K562 (cell line): Measurements from ENCODE around the gene SGK1. TPM values are rescaled to one million over a fixed set of nuclear protein-coding genes. Genes with fewer than 3 reads are reported as not detected.

Source experiments
- ATAC-seq: fragments of 200-7000 bp; cut with Tn5 transposase; 3 replicates; pipeline ENCODE4 v1.9.1; 2020; ENCODE audit warnings: moderate library complexity
- BruUV-seq: library from RNA; stranded (reverse); fragments of 400-500 nt; replicated peaks from 2 replicates; lab custom pipeline; 2021; lab: Mats Ljungman, UMichigan
- CTCF ChIA-PET: fragments of 300-600 bp; formaldehyde crosslinking; extraction: SDS; loops from one replicate; lab custom pipeline; 2021; ENCODE audit warnings: low intra/inter-chr PET ratio; lab: Yijun Ruan, JAX
- POLR2A ChIA-PET: fragments of 300-600, 350-650 bp; sonication (Branson Sonifier 250); formaldehyde crosslinking; extraction: SDS; loops from one replicate; lab custom pipeline; 2021; ENCODE audit warnings: antibody characterized with exemption, inconsistent platforms; lab: Yijun Ruan, JAX
- DNase-seq, 4 experiments: peaks; one replicate each; pipeline versions ENCODE4 v3.0.0 to v3.0.0-alpha.2; 2011 to 2018; ENCODE audit warnings: low spot score in 3 of 4, mixed read lengths in 3 of 4; ENCODE audit errors: extremely low read depth in 1 of 4
- FAIRE-seq: peaks from 2 replicates; lab custom pipeline; 2011; peaks lifted over from hg19 to GRCh38; lab: Jason Lieb, UNC
- H2AFZ ChIP-seq: 2 replicates; pipeline ENCODE4 v1.6.0; 2011; ENCODE audit warnings: low read depth, low read length, control low read depth, inconsistent platforms
- H3K27ac ChIP-seq: fragments of 200-600 bp; 3 replicates; pipeline ENCODE4 v1.8.0; 2011; ENCODE audit warnings: low read depth, mild to moderate bottlenecking, control low read depth, inconsistent platforms, low read length, moderate library complexity, mixed read lengths; ENCODE audit errors: extremely low read depth
- H3K27me3 ChIP-seq, 2 experiments: fragments of 300-600 bp in 1 of 2; 2 replicates in 1 of 2; 3 replicates in 1 of 2; pipeline versions ENCODE4 v1.6.0 to v1.8.0; 2011; ENCODE audit warnings: inconsistent platforms in 2 of 2, low read length in 2 of 2, mild to moderate bottlenecking in 1 of 2, mixed read lengths in 1 of 2, moderate library complexity in 1 of 2; ENCODE audit not compliant: control insufficient read depth in 2 of 2, insufficient read depth in 2 of 2
- H3K36me3 ChIP-seq: fragments of 300-600 bp; 3 replicates; pipeline ENCODE4 v1.8.0; 2011; ENCODE audit warnings: mild to moderate bottlenecking, low read length, inconsistent platforms; ENCODE audit not compliant: control insufficient read depth, insufficient read depth
- H3K4me1 ChIP-seq, 2 experiments: fragments of 200-600 bp in 1 of 2; replicated peaks in 1 of 2; 2 replicates in 1 of 2; 3 replicates in 1 of 2; pipeline versions ENCODE4 v1.5.1 to v1.8.0; 2011; ENCODE audit warnings: inconsistent platforms in 2 of 2, low read length in 2 of 2, mild to moderate bottlenecking in 1 of 2, mixed read lengths in 1 of 2, moderate library complexity in 1 of 2; ENCODE audit not compliant: control insufficient read depth in 2 of 2, insufficient read depth in 2 of 2
- H3K4me2 ChIP-seq: 2 replicates; pipeline ENCODE4 v1.6.1; 2011; ENCODE audit warnings: low read length, control low read depth, inconsistent platforms, mixed read lengths; ENCODE audit not compliant: insufficient read depth
- H3K4me3 ChIP-seq: fragments of 200-600 bp; sonication (generic), shearing (Covaris generic); 2 replicates; pipeline ENCODE4 v1.5.1; 2016; ENCODE audit warnings: control low read depth, inconsistent platforms
- H3K79me2 ChIP-seq: fragments of 200-600 bp; 3 replicates; pipeline ENCODE4 v1.8.0; 2011; ENCODE audit warnings: low read length, inconsistent platforms; ENCODE audit not compliant: control insufficient read depth, insufficient read depth
- H3K9ac ChIP-seq, 2 experiments: 2 replicates each; pipeline versions ENCODE4 v1.6.0 to v1.6.1; 2011; ENCODE audit warnings: low read depth in 2 of 2, low read length in 2 of 2, control low read depth in 1 of 2, inconsistent platforms in 1 of 2, mild to moderate bottlenecking in 1 of 2, mixed read lengths in 1 of 2; ENCODE audit not compliant: insufficient read depth in 1 of 2
- H3K9me1 ChIP-seq: one replicate; pipeline ENCODE4 v1.6.0; 2011; ENCODE audit warnings: inconsistent platforms, mild to moderate bottlenecking, low read length, moderate library complexity; ENCODE audit not compliant: control insufficient read depth, insufficient read depth
- H3K9me3 ChIP-seq: replicated peaks from 2 replicates; pipeline ENCODE4 v1.5.1; 2011; ENCODE audit warnings: low read depth, low read length, inconsistent platforms; ENCODE audit not compliant: control insufficient read depth, insufficient read depth
- H4K20me1 ChIP-seq: replicated peaks from 2 replicates; pipeline ENCODE4 v1.6.1; 2011; ENCODE audit warnings: low read length, inconsistent platforms, mixed read lengths; ENCODE audit not compliant: control insufficient read depth, insufficient read depth
- ARID1B ChIP-seq: fragments of 450-650 bp; IDR thresholded peaks from 2 replicates; pipeline ENCODE4 v1.6.1; 2016; ENCODE audit warnings: antibody characterized with exemption, mild to moderate bottlenecking, inconsistent platforms
- ATF7 ChIP-seq: fragments of 450-650 bp; IDR thresholded peaks from 2 replicates; pipeline ENCODE4 v1.7.1; 2014; ENCODE audit warnings: mild to moderate bottlenecking, moderate library complexity
- C11orf30 ChIP-seq: fragments of 450-650 bp; IDR thresholded peaks from 2 replicates; pipeline ENCODE4 v1.6.1; 2016; ENCODE audit warnings: low read depth, mild to moderate bottlenecking
- HNRNPL ChIP-seq: fragments of 200-400 bp; formaldehyde crosslinking; IDR thresholded peaks from 2 replicates; pipeline ENCODE4 v1.6.1; 2017; ENCODE audit warnings: low read depth, mild to moderate bottlenecking, low read length
- MEF2D ChIP-seq: conservative IDR thresholded peaks from 2 replicates; pipeline ENCODE4 v1.6.1; 2016; ENCODE audit warnings: low read depth, missing genetic modification characterization, missing compliant biosample characterization
- NFE2 ChIP-seq: IDR thresholded peaks from 2 replicates; pipeline ENCODE4 v1.6.1; 2014; ENCODE audit warnings: antibody characterized with exemption, low read depth
- TAF9B ChIP-seq: fragments of 450-650 bp; IDR thresholded peaks from 2 replicates; pipeline ENCODE4 v1.6.1; 2018; ENCODE audit warnings: mild to moderate bottlenecking; ENCODE audit not compliant: partially characterized antibody
- TFAM ChIP-seq: fragments of 250-450 bp; sonication (Bioruptor Pico); conservative IDR thresholded peaks from 2 replicates; pipeline ENCODE4 v1.5.0; 2021; ENCODE audit warnings: mild to moderate bottlenecking, moderate library complexity
- YY1 ChIP-seq, 3 experiments: IDR thresholded peaks; 2 replicates each; pipeline ENCODE4 v1.6.1; 2011; ENCODE audit warnings: low read length in 2 of 3, mild to moderate bottlenecking in 2 of 3, moderate library complexity in 2 of 3, borderline replicate concordance in 1 of 3, control low read depth in 1 of 3, low read depth in 1 of 3; ENCODE audit not compliant: insufficient read depth in 3 of 3, insufficient replicate concordance in 2 of 3, control insufficient read depth in 1 of 3, insufficient read length in 1 of 3; ENCODE audit errors: extremely low read depth in 1 of 3
- ZNF764 ChIP-seq: fragments of 250-450 bp; sonication (Bioruptor Pico); IDR thresholded peaks from 2 replicates; pipeline ENCODE4 v1.4.0; 2020; ENCODE audit warnings: low read depth, mild to moderate bottlenecking, moderate library complexity
- ZSCAN32 ChIP-seq: fragments of 450-650 bp; formaldehyde crosslinking; IDR thresholded peaks from 2 replicates; pipeline ENCODE4 v1.4.0; 2020; ENCODE audit warnings: mild to moderate bottlenecking, moderate library complexity
- WGBS: fragments of 100-300 bp; shearing (Covaris generic); methylation state at CpG from one replicate; pipeline ENCODE4 v1.1.6; 2016; ENCODE audit warnings: low coverage, mixed read lengths; ENCODE audit not compliant: insufficient coverage; ENCODE audit errors: missing lambda C conversion rate; 5-methylcytosine and 5-hydroxymethylcytosine counted together
- in situ Hi-C: fragments of 300-500 bp; cut with MboI; formaldehyde crosslinking; loops from 4 replicates; pipeline ENCODE4 v1.15.0; 2018; ENCODE audit warnings: inconsistent platforms, mixed read lengths
- intact Hi-C: fragments of 100-400 bp; cut with micrococcal nuclease; formaldehyde crosslinking; loops from 2 replicates; pipeline ENCODE4 v1.14.2; 2022
- polyA plus RNA-seq, 8 experiments: library from polyadenylated mRNA; depleted of rRNA in 4 of 8; stranded (reverse) in 5 of 8; unstranded in 3 of 8; fragments of >200 nt; fragmentation: Nextera tagmentation in 2 of 8; fragmentation: Illumina TruSeq in 1 of 8; extraction: Ambion mirVana in 2 of 8; extraction: Trizol in 1 of 8; gene quantifications; 2 replicates each; pipeline versions ENCODE4 v1.2.1 to v1.2.3, GENCODE V29; 2011 to 2014; ENCODE audit warnings: inconsistent platforms in 1 of 8, missing spikeins in 1 of 8
- total RNA-seq, 7 experiments: library from RNA; depleted of rRNA in 6 of 7; stranded (reverse); fragments of >200 nt in 6 of 7; fragmentation: Illumina TruSeq in 2 of 7; extraction: Trizol in 2 of 7; gene quantifications; 2 replicates each; pipeline versions ENCODE4 v1.2.1 to v1.2.3, GENCODE V29; 2011 to 2021; ENCODE audit warnings: low replicate concordance in 1 of 7

The SGK1 gene
- total and polyA plus RNA-seq, 9 of the 15 experiments (the other 6 are each of a cell fraction or from before 2014, with no cell fraction given): 3.5 to 7.2 (median 3.9) TPM

DNA sequence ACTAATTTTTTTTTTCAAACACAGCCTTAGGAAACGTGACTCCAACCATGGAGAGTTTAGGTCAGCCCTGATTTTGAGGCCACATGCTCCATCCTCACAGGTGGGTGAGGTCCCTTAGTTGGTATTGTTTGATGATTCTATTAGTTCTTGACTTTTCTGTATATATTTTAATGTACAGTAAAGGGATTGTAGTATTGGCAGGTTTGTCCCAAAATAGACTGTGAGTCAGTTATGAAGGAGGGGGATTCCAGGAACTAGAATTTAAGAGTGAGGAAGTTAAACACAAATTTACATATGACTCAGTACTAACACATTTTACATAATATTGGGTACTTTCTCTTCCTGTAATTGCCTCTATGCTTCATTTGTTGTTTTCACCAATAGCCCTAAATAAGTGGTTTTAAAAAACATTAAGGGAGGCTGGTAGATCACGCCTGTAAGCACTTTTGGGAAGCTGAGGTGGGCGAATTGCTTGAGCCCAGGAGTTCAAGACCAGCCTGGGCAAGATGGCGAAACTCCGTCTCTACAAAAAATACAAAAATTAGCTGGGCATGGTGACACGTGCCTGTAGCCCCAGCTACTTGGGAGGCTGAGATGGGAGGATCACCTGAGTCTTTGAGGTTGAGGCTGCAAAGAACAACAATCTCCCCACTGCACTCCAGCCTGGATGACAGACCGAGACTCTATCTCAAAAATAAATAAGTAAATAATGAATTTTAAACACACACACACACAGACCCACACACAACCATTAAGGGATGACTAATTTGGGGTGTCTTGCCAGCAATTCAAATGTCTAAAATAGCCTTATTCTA is 81.8 kb downstream of the SGK1 start:
- BruUV-seq: no TSS peak
- no peak overlapping the region for H3K4me3 ChIP-seq
- peaks cover 0 to 12% of the 10 kb centered on the region in 2 experiments; a peak in 4 of 5 replicates for H3K4me1 ChIP-seq
- H3K36me3 ChIP-seq: no peaks in the 10 kb centered on the region
- peak; percentile 79 for ATAC-seq
- H3K9me3 ChIP-seq: no peaks in the 10 kb centered on the region
- CTCF ChIA-PET: no interaction called here
- no peaks in the 10 kb centered on the region for H3K79me2 ChIP-seq
- no peaks in the 10 kb centered on the region for H3K27me3 ChIP-seq
- H3K9me1 ChIP-seq: no peaks in the 10 kb centered on the region
- peak overlapping the region; percentile 12; the same call in 1 of the 2 replicates for H3K4me2 ChIP-seq
- in situ Hi-C loops (no loop called here), intact Hi-C loops (no loop called here)
- FAIRE-seq: peak; percentile 60
- H4K20me1 ChIP-seq: no peaks in the 10 kb centered on the region
- POLR2A ChIA-PET: no interaction called here
- peak overlapping the region; percentile 44; the same call in 2 of the 3 replicates for H3K27ac ChIP-seq
- DNase-seq: peak in 2 of 4 experiments; percentile 32 to 52
- WGBS: 50% methylated on average over 7 of the region's 7 CpGs
- H3K9ac ChIP-seq: peak overlapping the region in 1 of 2 experiments; percentile 4; a peak in 1 of 4 replicates
- H2AFZ ChIP-seq: peak overlapping the region; percentile 82
- TF ChIP-seq YY1 (IDR thresholded peaks at IDR 0.05; ENCODE audit: borderline replicate concordance in 1 of 3, control insufficient read depth in 1 of 3, extremely low read depth in 1 of 3, insufficient read depth in 3 of 3, insufficient read length in 1 of 3, insufficient replicate concordance in 2 of 3, low read depth in 1 of 3, low read length in 2 of 3) (no peak), TFAM (CRISPR knock-in tag) (no peak), C11orf30 (0 out of 2 replicates have a peak, but pooled peaks have one; percentile 13), HNRNPL (no peak), TAF9B (peak; percentile 35), ZSCAN32 (CRISPR knock-in tag) (no peak), ZNF764 (no peak), ARID1B (peak; percentile 61), MEF2D (peak; percentile 87), ATF7 (peak; percentile 51; the same call in 1 of the 2 replicates), NFE2 (0 out of 2 replicates have a peak, but pooled peaks have one; percentile 17)
